ENCODE measurements around the gene PVRIG.
"Not testable (repeated sequence)": the region's sequence is repeated elsewhere in the genome, so short reads cannot be mapped to it uniquely, and the experiment has no call there.

Gene PVRIG

DNA sequence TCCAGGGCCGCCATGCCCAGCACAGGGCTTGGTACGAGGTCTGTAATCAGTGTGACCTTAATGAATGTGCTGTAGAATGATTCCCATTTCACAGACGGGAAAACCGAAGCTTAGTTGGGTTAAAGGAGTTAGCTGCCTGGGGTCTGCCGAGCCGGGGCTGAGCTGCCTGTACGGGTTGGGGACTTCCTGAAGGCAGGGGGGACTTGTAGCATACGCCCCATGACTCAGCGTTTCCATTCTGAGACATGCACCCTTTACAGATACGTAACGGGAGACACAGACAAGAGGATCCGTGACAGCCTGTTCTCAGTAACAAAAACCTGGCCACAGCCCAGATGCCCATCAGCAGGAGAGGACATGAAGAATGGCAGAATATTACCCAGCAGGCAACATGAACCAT lies 23.6 kb downstream of the PVRIG start:
- peak; percentile 73 for DNase-seq

DNA sequence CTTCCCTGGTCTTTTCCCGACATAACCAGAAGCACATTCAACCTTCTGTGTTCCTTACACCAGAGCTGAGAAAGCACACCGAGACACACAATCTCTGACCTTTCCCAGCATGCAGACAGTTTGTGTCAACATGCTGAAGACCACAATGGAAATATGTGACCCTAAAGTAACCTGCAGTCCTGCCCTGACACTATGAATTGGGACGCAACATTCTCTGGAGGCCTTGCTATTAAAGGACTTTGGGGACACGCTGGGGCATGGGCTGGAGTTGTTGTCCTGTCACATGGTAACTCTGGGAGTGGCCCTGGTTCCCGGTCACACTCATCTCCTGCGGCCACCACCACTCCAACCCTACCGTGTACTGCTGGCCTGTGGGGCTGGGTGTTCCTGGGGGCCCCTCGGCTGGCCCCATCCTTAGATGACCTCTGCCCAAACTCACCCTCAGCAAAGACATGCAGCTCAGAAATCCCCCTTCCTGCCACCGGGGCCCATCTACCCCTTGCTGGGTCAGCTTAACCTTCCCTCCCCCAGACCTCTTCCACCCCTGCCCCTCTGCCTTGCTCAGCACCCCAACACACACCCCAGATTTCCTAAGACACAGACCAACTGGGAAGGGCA lies 25.3 kb downstream of the PVRIG start:
- not testable (repeated sequence) for DNase-seq

GRCh38 chr7:100246121-100246864 lies 26.5 kb downstream of the PVRIG start:
- not testable (repeated sequence) for DNase-seq

DNA sequence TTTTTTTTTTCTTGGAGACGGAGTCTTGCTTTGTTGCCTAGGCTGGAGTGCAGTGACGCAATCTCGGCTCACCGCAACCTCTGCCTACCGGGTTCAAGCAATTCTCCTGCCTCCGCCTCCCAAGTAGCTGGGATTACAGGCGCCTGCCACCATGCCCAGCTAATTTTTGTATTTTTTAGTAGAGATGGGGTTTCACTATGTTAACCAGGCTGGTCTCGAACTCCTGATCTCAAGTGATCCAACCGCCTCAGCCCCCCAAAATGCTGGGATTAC lies 27.1 kb downstream of the PVRIG start:
- not testable (repeated sequence) for DNase-seq

DNA sequence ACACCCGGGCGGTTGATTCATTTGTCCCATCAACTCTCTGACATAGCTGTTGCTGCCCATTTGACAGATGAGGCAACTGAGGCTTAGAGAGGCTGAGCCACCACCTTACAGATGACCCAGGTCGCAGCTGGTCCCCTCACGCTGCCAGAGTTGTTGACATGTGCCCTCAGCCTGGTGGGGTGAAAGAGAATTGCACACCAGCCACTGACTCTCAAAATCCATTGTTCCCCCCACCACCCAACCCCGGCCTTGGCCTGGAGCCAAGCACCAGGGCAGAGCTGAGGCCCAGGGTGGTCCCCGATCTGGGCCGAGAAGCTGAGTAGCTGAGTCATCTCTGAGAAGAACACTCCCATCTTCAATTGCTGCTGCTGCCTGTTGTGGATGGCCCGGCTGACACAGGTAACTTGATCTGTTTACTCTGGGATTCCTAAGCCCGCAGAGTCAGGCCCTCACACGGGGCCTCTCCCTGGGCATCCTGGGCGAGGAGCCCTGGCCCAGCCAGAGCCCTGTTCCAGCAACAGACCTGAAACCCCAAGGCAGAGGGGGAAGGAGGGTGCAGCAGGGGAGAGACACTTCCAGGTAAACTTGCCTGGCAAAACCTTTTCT lies 27.5 kb downstream of the PVRIG start:
- DNase-seq: no peak

GRCh38 chr7:100248483-100248882 lies 28.7 kb downstream of the PVRIG start:
- no peak for DNase-seq

- DNase-seq: no peak
Measured at GRCh38 chr7:100257017-100257416, 37.3 kb downstream of the PVRIG start.

- not testable (repeated sequence) for DNase-seq
Measured at GRCh38 chr7:100259984-100260383, 40.2 kb downstream of the PVRIG start.

DNA sequence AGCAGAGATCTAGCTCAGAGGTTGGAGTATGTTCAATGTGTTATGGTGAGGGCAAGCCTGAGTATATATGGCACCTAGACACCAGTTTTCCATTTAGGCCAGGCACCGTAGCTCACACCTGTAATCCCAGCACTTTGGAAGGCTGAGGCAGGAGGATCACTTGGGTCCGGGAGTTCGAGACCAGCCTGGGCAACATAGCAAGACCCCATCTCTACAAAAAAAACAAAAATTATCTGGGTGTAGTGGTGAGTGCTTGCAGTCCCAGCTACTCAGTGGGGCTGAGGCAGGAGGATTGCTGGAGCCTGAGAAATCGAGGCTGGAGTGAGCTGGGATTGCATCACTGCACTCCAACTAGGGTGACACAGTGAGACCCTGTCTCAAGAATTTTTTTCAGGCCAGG lies 43.1 kb downstream of the PVRIG start:
- not testable (repeated sequence) for DNase-seq

DNA sequence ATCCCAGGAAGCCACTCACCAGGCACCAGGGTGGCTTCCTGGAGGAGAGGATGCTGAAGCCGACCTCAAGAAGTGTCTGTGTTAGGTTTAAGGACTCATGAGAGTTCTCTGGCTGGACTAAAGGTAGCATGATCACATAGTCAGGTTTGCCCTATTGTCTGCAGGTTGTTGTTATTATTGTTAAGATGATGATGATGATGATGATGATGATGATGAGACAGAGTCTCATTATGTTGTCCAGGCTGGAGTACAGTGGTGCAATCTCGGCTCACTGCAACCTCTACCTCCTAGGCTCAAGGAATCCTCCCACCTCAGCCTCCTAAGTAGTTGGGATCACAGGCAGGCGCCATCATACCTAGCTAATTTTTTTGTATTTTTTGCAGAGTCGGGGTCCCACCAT lies 44.5 kb downstream of the PVRIG start:
- not testable (repeated sequence) for DNase-seq

DNA sequence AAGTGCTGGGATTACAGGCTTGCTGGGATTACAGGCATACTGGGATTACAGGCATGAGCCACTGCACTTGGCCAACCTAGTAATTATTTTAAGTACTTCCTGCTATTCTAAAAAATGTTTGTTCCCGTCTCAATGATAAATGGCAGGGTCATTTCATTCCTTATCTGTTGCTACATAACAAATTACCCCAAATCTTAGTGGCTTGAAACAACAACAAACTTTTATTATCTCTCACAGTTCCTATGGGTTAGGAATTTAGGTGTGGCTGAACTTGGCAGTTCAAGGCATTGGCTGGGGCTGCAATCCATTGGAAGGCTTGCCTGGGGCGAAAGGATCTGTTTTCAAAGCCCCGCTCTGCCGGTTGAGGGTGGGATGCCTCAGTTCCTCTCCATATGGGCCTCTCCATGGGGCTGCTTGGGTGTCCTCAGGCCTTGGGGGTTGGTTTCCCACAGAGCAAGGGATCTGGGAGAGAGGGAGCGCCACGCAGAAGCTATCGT lies 45.0 kb downstream of the PVRIG start:
- DNase-seq: not testable (repeated sequence)

DNA sequence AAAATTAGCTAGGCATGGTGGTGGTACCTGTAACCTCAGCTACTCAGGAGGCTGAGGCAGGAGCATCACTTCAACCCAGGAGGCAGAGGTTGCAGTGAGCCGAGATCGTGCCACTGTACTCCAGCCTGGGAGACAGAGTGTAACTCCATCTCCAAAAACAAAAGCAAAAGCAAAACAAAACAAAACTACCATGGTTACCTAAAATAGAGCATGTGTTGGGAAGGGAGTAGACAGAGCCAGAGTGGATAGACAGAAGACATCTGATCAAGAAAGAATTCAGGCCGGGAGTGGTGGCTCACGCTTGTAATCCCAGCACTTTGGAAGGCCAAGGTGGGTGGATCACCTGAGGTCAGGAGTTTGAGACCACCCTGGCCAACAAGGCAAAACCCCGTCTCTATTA lies 46.1 kb downstream of the PVRIG start:
- not testable (repeated sequence) for DNase-seq

DNA sequence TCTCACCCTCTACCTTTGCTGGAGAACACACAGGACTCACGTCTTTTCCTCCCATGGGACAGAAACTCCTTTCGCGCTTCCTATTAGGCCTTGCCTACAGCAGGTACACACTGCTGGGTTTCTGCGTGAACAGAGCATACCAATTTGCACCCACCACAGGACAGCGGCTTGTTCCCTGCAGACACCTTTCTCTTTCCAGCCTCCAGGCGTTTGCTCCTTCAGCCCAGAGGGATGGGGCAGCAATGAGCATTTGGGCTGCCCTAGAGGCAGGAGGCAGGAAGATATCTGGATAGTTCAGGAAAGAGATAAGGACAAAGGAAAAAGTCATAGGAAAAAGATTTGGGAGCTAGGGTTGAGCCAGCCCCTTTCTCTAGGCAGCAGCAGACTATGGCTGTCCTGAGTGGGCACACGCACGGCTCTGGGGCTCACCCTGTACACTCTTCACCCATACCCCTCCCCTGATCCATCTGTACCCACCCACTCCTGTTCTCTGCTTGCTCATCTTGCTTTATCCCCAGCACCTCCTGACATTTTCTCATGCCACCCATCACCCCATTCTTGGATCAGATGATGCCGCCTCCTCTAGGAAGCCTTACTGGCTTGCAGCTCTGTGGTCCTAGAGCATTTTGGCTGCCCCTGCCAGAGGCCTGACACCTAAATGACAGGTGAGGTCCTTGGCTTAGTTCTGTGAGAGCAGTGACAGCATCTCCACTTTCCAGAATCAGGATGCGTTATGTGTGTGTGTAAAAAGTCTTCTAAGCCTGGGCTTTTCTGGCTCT lies 47.0 kb downstream of the PVRIG start:
- DNase-seq: no peak

- no peak for DNase-seq
Measured at GRCh38 chr7:100267648-100268047, 47.9 kb downstream of the PVRIG start.

DNA sequence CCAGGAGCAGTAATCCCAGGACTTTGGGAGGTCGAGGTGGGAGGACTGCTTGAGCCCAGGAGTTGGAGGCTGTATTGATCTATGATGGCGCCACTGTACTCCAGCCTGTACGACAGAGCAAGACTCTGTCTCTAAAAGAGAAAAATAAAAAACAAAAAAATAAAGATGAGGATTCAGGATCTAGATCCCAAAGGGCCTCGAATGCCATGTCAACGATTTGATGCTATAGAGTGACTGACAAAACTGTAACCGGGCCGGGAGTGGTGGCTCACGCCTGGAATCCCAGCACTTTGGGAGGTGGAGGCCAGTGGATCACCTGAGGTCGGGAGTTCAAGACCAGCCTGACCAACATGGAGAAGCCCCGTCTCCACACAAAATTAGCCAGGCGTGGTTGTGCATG lies 49.1 kb downstream of the PVRIG start:
- DNase-seq: not testable (repeated sequence)

DNA sequence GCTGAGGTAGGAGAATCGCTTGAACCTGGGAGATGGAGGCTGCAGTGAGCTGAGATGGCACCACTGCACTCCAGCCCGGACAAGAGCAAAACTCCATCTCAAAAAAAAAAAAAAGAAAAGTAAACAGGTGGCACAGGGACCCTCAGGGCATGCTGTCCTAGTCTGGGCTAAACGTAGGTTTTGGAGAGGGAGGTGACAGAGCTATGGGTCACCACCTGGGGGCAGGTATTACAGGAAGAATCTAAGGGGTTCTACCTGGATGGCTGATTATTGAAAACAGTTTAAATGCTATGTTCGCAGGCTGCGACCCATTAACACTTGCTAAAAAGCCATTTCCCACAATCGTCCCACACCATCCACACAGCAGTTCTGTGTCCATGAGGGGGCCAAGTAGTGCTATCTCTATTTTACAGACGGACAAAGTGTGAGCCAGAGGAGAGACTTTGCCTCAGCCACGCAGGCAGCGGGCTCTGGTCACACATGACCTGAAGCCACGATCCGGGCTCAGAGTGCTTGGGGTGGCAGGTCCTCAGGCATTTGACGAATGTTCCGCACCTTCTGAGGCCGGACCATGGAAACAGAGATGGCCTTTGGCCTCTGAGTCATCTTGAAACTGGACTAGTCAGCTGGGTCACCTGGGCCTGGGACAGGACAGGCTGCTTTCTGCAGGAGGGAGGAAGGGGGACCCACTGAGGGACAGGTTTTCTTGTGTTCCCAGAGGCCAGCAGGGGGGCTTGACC lies 49.7 kb downstream of the PVRIG start:
- DNase-seq: not testable (repeated sequence)

DNA sequence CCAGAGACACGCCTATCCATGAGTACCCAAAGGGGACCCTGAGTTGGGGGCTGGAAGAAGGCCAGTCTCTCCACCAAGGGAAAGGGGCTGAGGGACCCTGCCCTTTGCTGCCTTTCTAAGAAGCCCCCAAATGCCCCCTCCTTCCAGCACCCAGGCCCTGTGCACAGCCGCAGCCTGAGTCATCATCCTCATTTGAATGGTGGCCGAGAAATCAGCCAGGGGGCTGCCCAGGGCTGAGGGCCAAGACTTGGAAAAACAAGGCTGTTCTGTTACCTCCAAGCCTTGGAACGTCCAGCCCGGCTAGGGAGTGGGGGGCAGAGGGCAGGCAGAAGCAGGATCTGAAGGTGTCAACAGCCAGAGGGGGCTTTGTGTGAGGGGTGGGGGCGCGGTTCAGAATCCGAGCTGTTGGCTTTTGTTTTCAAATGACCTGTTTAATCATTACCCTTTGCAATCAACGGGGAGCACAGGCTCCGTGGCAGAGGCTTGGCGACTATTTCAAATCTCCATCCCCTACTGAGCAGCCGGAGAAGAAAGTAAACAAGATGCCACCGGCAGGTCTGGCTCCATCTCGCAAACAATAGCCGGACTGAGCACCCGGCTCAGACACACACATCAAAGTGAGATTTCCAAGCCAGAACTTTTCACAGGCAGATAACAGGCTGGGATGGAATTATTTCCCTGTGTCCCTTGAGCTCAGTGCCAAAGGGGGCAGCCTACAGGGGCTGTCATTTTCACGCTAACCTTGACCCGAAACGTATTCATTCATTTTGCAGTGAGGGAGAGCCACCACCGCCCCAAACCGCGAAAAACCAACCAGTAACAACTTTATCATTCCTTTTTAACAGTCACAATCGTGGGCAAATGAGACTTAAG lies 50.5 kb downstream of the PVRIG start:
- not testable (repeated sequence) for DNase-seq
